Measurements from ENCODE around the gene SLC66A3.

SLC66A3 gene

GRCh38 chr2:11122380-11122779 lies 32.9 kb upstream of the SLC66A3 start:
- H3K27ac ChIP-seq: no peak overlapping the region
- TF ChIP-seq CTCF (conservative IDR thresholded peaks at IDR 0.05): no peak

GRCh38 chr2:11123001-11123809 lies 32.1 kb upstream of the SLC66A3 start:
- no peak overlapping the region for H3K27ac ChIP-seq
- TF ChIP-seq CTCF (conservative IDR thresholded peaks at IDR 0.05): no peak

DNA sequence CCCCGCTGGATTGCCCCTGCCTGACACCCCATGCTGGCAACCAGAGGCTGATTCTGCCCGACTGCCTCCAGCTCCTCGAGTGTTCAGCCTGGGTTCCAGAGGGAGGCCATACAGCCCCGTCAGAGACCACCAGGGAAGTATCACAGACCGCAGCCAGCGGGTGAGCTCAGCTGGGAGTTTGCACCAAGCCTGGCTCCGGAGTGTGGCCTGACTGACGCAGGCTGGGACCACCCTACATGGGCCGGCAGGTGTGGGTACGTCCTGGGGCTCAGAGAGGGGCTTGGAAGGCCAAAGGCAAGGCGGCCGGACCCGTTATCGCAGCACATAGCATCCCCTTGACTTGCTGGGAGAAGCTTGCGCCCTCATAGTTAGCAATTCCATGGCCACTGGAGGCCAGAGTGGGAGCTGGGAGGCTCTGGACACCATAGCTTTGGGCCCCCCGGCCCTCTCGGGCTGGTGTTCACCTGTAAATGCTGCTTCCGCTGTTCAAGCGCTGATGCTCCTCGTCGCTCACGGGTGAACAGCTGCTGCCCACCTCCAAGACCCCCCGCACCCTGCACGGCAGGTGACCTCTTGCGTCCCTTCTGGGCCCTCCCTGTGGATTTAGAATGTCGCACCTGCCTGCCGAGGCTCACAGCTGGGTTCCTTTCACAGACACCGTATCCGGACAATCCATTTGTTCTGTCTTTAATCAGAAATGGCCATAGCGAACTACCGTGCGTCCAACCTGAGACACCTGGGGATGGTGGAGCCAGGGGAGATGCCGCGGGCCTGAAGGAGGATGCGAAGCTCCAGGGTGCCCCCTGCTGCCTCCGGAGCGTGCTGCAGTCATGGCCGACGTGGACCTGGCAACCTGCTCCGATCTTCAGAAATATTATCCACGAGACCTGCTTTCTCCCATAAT lies 31.2 kb upstream of the SLC66A3 start:
- H3K27ac ChIP-seq: no peak overlapping the region
- TF ChIP-seq CTCF (conservative IDR thresholded peaks at IDR 0.05): peak; percentile 92

GRCh38 chr2:11124760-11125068 lies 30.6 kb upstream of the SLC66A3 start:
- TF ChIP-seq CTCF (conservative IDR thresholded peaks at IDR 0.05): peak; percentile 58
- H3K27ac ChIP-seq: no peak overlapping the region

GRCh38 chr2:11127761-11128160 lies 27.5 kb upstream of the SLC66A3 start:
- no peak for TF ChIP-seq CTCF (conservative IDR thresholded peaks at IDR 0.05)
- no peak overlapping the region for H3K27ac ChIP-seq

DNA sequence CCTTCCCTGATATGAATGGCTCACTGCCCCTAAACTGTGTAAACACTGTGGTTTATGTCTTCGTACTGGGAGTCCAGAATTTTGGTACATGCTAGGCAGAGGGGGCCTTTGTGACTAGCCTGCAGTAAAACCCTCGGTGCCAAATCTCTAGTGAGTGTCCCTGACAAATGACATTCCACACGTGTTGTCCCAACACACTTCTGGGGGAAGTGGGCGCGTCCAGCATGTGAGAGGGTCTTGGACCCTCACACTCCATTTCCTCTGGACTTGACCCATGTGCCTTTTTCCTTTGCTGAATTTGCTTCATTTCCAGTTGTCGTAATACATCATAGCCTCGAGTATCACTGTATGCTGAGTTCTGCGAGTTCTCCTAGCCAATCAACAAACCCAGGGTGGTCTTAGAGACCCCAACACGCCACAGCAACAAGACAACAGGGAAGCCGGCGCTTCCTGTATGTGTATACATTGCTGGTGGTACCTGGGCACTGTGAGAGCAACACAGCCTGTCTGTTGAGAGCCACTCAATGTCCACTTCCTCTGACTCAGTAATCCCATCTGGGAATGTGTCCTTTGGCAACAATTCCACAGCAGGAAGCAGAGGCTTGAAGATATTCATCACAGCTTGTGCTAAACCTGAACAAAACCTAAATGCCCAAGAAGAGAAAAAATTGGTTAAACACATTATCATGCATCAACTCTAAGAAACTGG lies 26.9 kb upstream of the SLC66A3 start:
- no peak for TF ChIP-seq CTCF (conservative IDR thresholded peaks at IDR 0.05)
- no peak overlapping the region for H3K27ac ChIP-seq
